HPDE6-E6E7 (cell line): ENCODE measurements around the gene GTF2I.
"Not testable (repeated sequence)": the region's sequence is repeated elsewhere in the genome, so short reads cannot be mapped to it uniquely, and the experiment has no call there.

Source experiments
- DNase-seq: peaks from one replicate; pipeline ENCODE4 v3.0.0; 2011; ENCODE audit warnings: missing footprints; ENCODE audit errors: extremely low spot score

Gene GTF2I

DNA sequence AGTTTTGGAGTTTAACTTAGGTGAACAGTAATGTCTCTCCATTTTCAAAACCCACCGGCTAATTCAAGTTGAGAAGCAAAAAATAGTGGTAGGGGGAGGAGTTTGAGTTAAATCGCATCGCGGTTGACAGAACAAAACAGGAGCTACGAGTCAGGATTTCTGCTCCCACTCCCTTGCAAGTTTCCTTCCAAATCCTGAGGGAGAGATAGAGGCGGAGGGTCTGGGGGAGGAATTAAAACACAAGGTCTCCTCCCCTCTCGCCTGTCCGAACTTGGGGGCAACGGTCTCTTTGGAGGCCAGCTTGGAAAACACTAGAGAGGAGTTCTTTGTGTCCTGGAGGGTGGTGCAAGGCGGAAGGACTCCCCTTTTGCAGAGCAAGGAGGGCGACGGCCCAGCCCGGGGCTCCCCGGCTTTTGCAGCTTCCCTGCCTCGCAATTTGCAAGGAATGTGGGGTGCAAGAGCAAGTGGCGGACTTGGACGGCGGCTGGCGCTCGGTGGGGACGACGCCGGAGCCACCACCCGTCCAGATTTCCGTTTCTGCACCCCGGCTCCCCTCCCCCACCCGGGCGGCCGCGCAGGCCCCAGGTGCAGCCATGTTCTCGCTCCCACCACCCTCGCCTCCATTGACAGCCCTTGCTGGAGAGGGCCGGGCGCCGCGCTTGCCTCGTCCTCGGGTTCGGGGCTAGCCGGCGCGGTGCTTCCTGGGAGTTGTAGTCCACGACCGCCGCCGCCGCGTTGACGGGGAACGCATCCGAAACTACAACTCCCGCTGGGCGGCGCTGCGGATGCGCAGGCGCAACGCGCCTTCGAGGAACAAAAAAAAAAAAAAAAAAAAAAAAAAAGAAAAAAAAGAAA lies 454 bp upstream of the GTF2I start:
- DNase-seq: peak; percentile 88

DNA sequence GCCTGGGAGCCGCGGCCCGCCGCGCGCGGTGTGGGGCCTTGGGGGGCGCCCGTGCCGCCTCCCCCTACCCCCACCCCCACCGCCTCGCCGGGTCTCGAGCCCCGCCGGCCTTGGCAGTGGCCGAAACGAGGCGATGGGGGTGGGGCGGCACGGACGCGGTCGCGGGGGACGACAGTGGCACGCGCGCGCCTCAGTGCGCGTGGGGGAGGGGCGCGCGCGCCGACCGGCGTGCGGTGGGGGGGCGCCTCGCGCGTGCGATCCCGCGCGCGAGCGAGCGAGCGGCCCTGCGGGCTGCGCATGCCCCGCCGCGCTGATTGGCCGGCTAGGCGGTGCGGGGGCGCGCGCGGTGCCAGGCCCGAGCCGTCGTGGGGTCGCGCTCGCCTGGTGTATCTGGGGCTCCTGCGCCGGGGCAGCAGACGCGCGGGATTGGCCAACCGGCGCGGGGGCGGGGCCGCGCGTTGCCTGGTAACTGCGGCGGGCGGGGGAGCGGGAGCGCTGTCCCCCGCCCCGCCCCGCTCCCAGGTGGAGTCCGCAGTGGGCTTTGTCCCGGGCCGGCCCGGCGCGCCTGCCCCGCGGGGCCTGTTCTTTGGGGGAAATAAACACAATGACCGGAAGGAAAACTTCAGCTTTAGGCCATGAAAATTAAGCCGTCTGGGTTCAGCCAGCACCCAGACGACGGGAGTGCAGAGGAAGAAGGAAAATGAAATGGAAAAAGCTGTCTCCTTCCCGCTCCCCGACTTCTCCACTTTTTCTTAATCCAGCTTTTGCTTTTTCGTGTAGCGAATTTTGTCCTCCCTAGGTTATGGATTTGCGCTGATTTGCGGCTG lies 873 bp downstream of the GTF2I start:
- peak; percentile 79 for DNase-seq

DNA sequence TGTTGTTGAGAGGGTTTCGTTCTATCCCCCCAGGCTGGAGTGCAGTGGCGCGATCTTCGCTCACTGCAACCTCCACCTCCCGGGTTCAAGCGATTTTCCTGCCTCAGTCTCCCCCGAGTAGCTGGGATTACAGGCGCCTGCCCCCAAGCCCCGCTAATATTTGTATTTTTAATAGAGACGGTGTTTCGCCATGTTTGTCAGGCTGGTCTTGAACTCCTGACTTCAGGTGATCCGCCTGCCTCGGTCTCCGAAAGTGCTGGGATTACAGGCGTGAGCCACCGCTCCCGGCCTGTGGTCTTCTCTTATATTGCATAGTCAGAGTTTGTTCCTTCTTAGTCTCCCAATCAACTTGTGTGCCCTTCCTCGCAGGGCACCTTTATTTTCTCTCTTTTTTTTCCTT lies 2.7 kb downstream of the GTF2I start:
- not testable (repeated sequence) for DNase-seq

- not testable (repeated sequence) for DNase-seq
Observed at GRCh38 chr7:74661836-74662794, 4.6 kb downstream of the GTF2I start.

DNA sequence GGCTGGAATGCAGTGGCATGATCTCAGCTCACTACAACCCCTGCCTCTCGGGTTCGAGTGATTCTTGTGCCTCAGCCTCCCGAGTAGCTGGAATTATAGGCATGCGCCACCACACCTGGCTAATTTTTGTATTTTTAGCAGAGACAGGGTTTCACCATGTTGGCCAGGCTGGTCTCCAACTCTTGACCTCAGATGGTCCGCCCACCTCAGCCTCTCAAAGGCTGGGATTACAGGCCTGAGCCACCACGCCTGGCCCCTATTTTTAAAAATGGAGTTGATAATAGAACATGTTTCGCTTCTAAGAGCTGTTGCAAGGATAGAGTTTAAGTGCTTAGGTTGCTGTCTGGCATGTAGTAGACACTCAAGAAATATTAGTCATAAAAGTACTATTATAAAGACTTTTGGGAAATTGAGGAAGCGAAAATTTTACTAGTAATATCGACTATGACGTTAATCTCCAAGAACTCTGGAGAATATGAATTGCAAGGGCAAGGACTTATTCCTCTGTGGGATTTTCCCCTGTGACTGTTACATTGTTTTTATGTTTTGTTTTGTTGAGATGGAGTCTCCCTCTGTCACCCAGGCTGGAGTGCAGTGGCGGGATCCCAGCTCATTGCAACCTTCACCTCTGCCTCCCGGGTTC lies 7.9 kb downstream of the GTF2I start:
- DNase-seq: no peak

DNA sequence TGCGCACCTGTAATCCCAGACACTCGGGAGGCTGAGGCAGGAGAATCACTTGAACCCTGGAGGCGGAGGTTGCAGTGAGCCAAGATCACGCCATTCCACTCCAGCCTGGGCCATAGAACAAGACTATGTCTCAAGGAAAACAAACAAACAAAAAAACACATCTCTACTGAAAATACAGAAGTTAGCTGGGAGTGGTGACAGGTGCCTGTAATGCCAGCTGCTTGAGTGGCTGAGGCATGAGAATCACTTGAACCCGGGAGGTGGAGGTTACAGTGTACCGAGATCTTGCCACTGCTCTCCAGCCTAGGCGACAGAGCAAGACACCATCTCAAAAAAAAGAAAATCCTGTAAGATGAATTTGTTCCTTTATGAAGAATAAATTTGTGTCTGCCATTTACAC lies 9.5 kb downstream of the GTF2I start:
- DNase-seq: not testable (repeated sequence)

DNA sequence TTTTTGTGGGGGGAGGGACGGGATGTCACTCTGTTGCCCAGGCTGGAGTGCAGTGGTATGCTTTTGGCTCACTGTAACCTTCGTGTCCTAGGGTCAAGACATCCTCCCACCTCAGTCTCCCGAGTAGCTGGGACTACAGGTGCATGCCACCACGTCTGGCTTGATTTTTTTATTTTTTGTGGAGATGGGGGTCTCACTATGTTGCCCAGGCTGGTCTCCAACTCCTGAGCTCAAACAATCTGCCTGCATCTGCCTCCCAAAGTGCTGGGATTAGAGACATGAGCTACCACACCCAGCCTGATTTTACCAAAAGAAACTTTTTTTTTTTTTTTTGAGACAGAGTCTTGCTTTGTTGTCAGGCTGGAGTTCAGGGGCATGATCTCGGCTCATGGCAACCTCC lies 10.0 kb downstream of the GTF2I start:
- not testable (repeated sequence) for DNase-seq

DNA sequence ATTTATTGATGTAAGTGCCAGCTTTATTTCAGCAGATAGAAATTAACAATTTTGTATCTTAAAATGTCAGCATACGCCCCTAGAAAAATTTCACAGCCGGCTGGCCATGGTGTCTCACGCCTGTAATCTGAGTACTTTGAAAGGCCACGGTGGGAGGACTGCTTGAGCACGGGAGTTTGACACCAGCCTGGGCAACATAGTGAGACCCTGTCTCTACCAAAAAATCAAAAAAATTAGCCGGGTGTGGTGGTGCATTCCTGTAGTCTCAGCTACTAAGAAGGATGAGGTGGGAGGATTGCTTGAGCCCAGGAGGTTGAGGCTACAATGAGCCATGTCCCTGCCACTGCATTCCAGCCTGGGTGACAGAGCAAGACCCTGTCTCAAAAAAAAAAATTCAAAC lies 14.1 kb downstream of the GTF2I start:
- no peak for DNase-seq

DNA sequence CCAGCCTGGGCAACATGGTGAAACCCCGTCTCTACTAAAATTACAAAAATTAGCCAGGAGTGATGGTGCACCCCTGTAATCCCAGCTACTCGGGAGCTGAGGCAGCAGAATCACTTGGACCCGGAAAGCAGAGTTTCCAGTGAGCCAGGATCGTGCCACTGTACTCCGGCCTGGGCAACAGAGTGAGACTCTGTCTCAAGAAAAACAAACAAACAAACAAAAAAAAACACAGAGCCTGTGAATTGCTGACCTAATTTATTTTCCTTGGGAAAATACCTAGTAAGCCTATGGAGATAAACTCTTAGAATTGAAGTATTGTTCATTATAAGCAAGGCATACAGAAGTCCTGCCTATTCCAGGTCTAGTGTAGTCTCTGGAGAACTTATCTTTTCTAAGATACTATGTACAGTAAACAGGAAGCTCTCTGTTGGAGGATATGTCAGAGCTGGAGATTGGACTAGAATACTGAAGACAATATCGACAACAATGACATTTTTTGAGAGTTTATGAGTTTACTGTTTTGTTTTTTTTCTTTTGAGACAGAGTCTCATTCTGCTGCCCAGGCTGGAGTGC lies 14.9 kb downstream of the GTF2I start:
- DNase-seq: no peak

DNA sequence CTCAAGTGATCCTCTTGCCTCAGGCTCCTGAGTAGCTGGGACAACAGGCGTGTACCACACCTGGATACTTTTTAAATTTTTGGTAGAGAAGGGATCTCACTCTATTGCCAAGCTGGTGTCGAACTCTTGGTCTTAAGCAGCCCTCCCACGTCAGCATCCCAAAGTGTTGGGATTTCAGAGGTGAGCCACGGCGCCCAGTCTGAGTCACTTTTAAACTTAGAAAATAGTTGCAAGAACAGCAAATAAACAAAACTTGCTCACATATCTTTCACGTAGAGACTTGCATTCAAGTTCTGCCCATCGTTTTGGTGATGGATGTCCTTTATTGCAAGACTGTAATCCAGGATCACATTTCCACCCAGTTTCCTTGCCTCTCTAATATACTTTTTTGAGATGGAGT lies 16.6 kb downstream of the GTF2I start:
- no peak for DNase-seq

GRCh38 chr7:74682829-74683228 lies 25.3 kb downstream of the GTF2I start:
- no peak for DNase-seq

DNA sequence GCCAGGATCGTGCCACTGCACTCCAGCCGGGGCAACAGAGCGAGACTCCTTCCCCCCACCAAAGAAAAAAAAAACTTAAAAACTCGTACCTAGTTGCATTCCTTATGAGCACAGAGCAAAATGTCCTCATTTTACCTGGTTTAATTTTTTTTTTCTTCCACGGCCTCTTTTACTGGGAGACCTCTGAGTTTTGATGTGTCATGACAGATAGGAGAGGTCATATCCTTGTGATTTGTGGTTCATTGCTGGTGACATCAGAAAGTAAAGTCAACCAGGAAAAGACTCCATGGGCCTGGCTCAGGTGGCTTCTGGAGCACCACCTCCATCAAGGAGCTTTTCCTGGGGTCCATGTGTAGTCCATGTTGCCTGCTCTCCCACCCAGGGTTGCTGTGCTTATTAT lies 26.3 kb downstream of the GTF2I start:
- no peak for DNase-seq

DNA sequence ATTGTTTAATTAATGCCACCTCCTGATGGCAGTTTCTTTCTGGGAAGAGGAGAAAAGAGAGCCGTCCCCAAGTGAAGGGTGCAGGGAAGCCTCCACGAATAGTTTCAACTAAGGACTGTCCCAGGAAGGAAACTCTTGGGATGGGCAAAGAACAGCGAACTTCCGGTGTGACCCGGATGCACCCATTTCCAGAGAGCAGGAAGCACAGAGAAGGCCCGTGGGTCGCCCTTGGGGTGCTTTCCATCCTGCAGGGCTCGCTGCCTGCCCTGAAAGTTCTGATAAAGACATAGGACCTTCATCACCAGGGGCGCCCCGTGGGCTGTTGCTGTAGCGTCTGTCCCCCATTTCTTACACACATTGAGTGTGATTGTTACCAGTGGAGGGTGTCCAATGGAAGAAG lies 27.0 kb downstream of the GTF2I start:
- no peak for DNase-seq

GRCh38 chr7:74684921-74685320 lies 27.4 kb downstream of the GTF2I start:
- DNase-seq: no peak

DNA sequence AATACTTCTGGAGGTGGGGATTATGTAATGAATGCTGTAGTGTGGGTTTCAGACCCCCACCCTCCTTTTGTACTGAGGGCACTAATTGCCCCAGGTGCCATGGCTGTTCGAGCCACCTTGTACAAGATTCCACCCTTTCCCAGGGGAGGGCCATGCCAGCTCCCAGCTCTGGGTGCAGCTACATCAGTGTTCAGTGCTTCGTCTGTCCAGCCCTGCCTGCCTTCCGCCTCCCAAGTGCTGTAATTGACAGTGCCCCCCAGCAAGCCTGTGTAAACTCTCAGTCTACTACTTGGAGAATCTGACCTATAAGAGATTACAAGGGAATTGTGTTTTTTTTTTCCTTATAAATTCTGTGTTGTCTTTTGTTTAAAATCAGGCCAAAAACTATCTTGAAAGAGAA lies 33.0 kb downstream of the GTF2I start:
- DNase-seq: no peak

DNA sequence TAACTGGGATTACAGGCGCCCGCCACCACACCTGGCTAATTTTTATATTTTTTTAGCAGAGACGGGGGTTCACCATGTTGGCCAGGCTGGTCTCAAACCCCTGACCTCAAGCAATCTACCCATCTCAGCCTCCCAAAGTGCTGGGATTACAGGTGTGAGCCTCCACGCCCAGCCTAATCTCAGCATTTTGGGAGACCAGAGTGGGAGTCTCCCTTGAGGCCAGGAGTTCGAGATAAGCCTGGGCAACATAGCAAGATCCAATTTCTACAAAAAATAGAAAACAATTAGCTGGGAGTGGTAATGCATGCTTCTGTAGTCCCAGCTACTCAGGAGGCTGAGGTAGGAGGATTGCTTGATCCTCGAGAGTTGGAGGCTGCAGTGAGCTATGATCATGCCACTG lies 46.9 kb downstream of the GTF2I start:
- DNase-seq: not testable (repeated sequence)

DNA sequence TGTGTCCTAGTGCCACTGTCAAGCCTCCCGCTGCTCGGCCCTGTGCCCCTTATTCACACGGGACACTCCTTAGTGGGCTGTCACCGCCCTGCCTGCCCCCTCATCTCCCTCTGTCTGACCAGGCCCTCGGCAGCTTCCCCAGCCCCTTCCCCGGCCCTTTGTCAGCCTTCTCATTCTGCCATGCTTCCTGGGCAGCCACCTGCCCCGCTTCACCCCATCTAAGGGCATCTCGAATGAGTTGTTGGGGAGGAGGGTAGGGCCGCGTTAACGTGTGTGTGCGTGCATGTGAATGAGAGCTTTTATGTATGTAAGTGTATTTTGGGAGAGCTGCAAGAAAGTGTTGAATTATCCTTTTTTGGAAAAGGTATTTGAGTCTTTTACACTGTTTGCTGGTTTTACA lies 49.7 kb downstream of the GTF2I start:
- DNase-seq: no peak

GRCh38 chr7:74708569-74709275 lies 51.2 kb downstream of the GTF2I start:
- DNase-seq: no peak

GRCh38 chr7:74709880-74710671 lies 52.6 kb downstream of the GTF2I start:
- DNase-seq: no peak
